ENCODE data around the gene ZBTB7B. TPM values are rescaled to one million over a fixed set of nuclear protein-coding genes. Genes with fewer than 3 reads are reported as not detected.
A peak's percentile ranks its signal among the peaks of the same experiment; 100 is the strongest.

The ZBTB7B gene
- 83.1 TPM for total RNA-seq

- peaks cover 22 to 48% of the 10 kb centered on the region in 2 donors for H3K4me1 ChIP-seq
- H3K4me3 ChIP-seq = peak within 1 kb of the TSS; percentile 92 to 94
- H3K9me3 ChIP-seq = no peaks in the 10 kb centered on the region
- H3K27ac ChIP-seq = peak within 1 kb of the TSS; percentile 97 to 98
- intact Hi-C loops (cut with DNase I) = loop anchor here (1.0 to 5.0 kb wide), 6 partner anchors 28 to 960 kb away; partner anchors contain the start of genes ADAM15, ATP8B2, CKS1B and SLC50A1
- no peak for DNase-seq (ENCODE audit: low spot score in 2 of 2)
- H3K27me3 ChIP-seq = no peaks in the 10 kb centered on the region
- H3K36me3 ChIP-seq = no peaks in the 10 kb centered on the region
- TF ChIP-seq CTCF (IDR thresholded peaks at IDR 0.05) = no peak
Measured at GRCh38 chr1:155002464-155003226, at the start of gene ZBTB7B. TSS of gene ZBTB7B (plus strand) at chr1:155002802. CDS start at chr1:155014661, 11,859 bp downstream.

- Histone ChIP-seq H3K9me3 (no peaks in the 10 kb centered on the region), H3K4me1 (peaks cover 15 to 38% of the 10 kb centered on the region in 2 donors), H3K4me3 (peak overlapping the region in 1 of 2 donors; percentile 68), H3K27me3 (no peaks in the 10 kb centered on the region), H3K27ac (no peak overlapping the region), H3K36me3 (peaks cover 19 to 24% of the 10 kb centered on the region in 2 donors)
- intact Hi-C loops (cut with DNase I) = no loop called here
- no peak for TF ChIP-seq CTCF (IDR thresholded peaks at IDR 0.05)
- no peak for DNase-seq (ENCODE audit: low spot score in 2 of 2)
Measured at GRCh38 chr1:154953611-154954038, 49.0 kb upstream of the ZBTB7B start.

- DNase-seq (ENCODE audit: low spot score in 2 of 2) = no peak
- Histone ChIP-seq H3K27ac (peak overlapping the region; percentile 65 to 83), H3K27me3 (no peaks in the 10 kb centered on the region), H3K4me3 (peak overlapping the region; percentile 68 to 70), H3K9me3 (no peaks in the 10 kb centered on the region), H3K36me3 (peaks cover 25 to 33% of the 10 kb centered on the region in 2 donors), H3K4me1 (peaks cover 15 to 38% of the 10 kb centered on the region in 2 donors)
- intact Hi-C loops (cut with DNase I) = no loop called here
- no peak for TF ChIP-seq CTCF (IDR thresholded peaks at IDR 0.05)
Measured at GRCh38 chr1:154954541-154954940, 48.1 kb upstream of the ZBTB7B start.

GRCh38 chr1:154955039-154955717 lies 47.4 kb upstream of the ZBTB7B start:
- no peak for TF ChIP-seq CTCF (IDR thresholded peaks at IDR 0.05)
- Histone ChIP-seq H3K27me3 (no peaks in the 10 kb centered on the region), H3K36me3 (peaks cover 23 to 34% of the 10 kb centered on the region in 2 donors), H3K4me3 (peak overlapping the region; percentile 68 to 70), H3K4me1 (peaks cover 15 to 39% of the 10 kb centered on the region in 2 donors), H3K9me3 (no peaks in the 10 kb centered on the region), H3K27ac (peak overlapping the region; percentile 65 to 83)
- peak; percentile 71 to 87 for DNase-seq (ENCODE audit: low spot score in 2 of 2)
- intact Hi-C loops (cut with DNase I) = loop anchor here (5.0 kb wide), 1 partner anchor 107 kb away; the partner anchor contains the start of gene EFNA4

GRCh38 chr1:154955718-154956543 lies 46.7 kb upstream of the ZBTB7B start, which contains the start of gene PBXIP1:
TSS of gene PBXIP1 (minus strand) at chr1:154956099. CDS start at chr1:154953721, 2,378 bp downstream.
- intact Hi-C loops (cut with DNase I) = loop anchor here (1.0 to 5.0 kb wide), 4 partner anchors 15 to 106 kb away; partner anchors contain the start of genes EFNA4, FLAD1 and SHC1
- H3K27ac ChIP-seq = peak within 1 kb of the TSS; percentile 65 to 83
- peak; percentile 52 to 93 for DNase-seq (ENCODE audit: low spot score in 2 of 2)

More at GRCh38 chr1:154955718-154956543, 46.7 kb upstream of the ZBTB7B start, which contains the start of gene PBXIP1:
- peaks cover 16 to 28% of the 10 kb centered on the region in 2 donors for H3K36me3 ChIP-seq
- H3K9me3 ChIP-seq = no peaks in the 10 kb centered on the region
- no peaks in the 10 kb centered on the region for H3K27me3 ChIP-seq
- TF ChIP-seq CTCF (IDR thresholded peaks at IDR 0.05) = peak in 2 of 3 experiments; percentile 15 to 26
- peaks cover 18 to 47% of the 10 kb centered on the region in 2 donors for H3K4me1 ChIP-seq
- peak within 1 kb of the TSS; percentile 68 to 70 for H3K4me3 ChIP-seq
